Measurements from ENCODE around the gene MMEL1.
"Not testable (repeated sequence)": the region's sequence is repeated elsewhere in the genome, so short reads cannot be mapped to it uniquely, and the experiment has no call there.

Gene MMEL1

DNA sequence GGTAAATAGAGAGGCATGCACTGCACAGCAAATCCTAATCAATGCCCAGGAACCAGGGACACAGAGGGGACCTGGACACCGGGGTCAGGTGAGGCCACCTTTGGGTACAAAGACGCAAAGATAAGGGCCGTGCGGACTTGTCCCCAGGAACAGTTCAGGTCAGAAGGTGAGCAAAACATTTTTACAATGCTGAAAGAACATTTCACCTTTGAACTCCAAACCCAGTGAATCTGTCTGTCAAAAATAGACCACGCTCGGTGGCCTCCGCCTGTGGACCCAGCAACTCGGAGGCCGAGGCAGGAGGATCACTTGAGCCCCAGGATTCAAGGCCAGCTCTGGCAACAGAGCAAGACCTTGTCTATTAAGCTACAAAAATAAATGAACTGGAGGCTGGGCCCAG, 61.5 kb downstream of the MMEL1 start:
- DNase-seq = no peak

DNA sequence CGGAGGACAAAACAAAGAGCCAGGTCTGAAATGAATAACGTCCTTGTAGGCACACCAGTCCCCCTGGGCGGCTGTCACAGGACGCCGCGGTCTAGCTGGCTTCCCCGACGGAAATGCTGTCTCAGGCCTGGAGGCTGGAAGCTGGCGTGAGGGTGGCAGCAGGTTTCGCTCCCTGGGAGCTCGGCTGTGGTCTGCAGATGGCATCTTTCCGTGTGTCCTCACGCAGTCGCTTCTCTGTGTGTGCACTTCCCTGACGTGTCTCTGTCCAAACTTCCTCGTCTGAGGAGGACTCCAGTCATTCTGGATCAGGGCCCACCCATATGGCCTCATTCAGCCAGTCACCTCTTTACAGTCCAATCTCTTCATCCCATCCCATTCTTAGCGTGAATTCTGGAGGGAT, 62.5 kb downstream of the MMEL1 start:
- DNase-seq = no peak

DNA sequence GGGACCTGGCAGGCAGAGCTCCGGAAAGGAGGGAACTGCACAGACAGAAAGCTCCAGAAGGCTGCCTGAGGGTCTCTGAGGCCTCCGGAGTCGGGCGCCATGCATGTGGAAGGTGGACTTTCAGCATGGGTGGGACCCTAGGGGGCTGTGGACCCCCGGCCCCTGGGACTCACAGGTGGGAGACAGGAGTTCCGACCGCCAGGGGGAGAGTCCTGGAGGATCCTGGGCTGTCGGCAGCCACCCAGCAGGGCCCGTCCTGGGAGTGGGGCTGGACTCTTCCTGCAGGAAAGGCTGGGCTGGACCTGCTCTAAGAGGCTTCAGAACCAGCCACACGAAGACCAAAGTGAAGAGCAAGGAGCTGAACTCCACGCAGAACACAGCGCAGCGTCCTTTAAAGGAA, 63.1 kb downstream of the MMEL1 start:
- not testable (repeated sequence) for DNase-seq

DNA sequence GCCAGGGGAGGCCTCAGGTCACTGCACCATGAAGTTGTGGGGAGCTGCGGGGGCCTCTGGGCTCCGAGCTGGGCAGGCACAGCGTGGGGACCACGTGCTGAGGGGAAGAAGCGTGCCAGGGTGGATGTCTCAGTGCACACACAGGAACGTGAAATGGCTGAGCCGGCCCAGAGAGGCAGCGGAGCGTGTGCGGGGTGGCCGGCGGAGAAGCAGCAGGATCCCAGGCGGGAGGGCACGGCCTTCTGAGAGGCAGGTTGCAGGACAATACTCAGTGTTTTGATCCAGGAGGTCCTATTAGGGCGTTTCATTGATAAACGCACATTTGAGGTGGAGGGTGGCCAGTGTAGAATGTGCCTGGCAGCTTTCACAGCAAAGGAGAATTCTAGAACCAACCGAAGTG, 63.8 kb downstream of the MMEL1 start:
- DNase-seq = no peak

DNA sequence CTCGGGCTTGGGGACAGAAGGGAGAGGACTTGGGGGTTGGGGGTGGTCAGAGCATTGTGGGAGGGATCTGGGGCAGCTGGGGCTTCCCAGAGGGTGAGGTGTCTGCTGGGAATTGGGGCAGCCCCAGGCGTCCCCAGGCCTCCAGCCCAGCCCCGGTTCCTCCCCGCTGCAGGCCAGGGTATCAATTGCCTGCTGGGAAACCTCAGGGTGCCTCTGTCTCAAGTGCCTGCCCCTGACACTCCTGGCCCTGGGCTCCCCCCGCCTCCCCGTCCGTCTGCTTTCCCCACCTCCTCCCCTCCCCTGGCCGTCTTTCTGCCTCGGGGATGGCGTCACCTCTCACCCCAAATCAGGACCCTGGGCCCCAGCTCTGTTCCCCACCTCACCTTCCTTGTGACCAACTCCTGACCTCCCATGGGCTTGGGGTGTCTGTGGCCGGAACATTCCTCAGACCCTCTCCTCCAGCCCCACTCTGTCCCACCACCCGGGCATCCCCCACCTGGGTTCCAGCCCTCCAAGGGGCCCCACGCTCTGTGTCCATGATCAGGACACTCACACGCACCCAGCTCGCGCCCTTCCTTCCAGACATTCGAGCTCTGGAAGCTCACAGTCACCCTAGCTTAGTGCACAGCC, 64.5 kb downstream of the MMEL1 start:
- DNase-seq = not testable (repeated sequence)

DNA sequence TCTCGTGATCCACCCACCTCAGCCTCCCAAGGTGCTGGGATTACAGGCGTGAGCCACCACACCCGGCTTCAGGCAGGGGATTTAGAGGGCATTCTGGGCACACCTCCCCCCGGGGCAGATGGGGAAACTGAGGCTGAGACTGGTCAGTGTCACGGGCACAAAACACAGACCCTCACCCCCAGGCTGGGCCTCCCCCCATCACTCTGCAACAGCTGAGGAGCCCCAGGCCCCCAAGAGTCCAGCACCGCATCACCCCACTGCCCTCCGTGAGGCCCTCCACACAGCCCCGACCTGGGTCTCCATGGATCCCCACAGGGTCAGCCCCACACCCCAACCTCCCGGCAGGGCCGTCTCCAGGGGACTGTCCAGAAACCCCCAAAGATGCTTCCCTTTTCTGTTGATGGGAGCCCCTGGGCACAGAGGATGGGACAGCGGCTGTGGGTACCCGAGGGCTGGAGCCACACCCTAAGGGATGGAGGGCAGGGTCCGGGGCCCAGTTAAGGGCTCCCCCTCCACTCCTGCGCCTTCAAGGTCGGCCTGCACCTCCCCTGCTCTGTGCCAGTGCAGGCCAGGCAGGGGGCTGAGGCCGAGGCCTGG, 65.6 kb downstream of the MMEL1 start:
- DNase-seq = no peak

DNA sequence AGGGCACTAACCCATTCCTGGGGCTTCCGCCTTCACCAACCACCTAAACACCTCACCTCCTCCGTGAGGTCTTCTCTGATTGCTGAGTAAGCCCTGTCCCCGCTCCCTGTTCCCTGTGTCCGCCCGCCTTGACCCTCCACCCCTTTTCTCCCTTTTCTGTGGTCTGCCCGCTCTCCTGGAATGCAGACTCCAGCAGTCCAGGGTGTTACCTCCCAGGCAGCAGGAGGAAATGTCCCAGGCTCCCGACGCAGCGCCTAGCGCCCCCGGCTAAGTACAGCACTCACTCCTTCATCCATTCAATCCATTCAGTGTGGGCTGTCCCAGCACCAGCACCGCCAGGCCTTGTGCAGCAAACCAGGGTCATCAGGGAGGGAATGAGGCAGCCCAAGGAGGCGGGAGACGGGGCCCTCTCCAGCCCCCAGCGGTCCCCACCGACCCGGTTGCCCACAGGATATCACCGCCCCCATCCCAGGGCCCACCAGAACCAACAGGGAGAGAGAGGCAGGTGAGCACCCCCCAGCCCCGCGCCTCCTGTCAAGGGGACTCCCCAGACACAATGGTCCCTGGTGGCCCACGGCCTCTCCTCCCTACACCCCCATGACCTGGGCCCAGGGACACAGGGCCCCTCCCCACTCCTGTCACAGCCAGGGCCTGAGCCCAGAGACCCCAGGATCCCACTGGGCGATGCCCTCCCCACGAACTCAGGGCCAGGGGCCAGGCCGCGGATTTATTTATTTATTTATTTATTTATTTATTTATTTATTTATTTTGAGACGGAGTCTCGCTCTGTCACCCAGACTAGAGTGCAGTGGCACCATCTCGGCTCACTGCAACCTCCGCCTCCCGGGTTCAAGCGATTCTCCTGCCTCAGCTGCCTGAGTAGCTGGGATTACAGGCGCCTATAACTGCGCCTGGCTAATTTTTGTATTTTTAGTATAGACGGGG, 66.4 kb downstream of the MMEL1 start:
- DNase-seq = no peak

DNA sequence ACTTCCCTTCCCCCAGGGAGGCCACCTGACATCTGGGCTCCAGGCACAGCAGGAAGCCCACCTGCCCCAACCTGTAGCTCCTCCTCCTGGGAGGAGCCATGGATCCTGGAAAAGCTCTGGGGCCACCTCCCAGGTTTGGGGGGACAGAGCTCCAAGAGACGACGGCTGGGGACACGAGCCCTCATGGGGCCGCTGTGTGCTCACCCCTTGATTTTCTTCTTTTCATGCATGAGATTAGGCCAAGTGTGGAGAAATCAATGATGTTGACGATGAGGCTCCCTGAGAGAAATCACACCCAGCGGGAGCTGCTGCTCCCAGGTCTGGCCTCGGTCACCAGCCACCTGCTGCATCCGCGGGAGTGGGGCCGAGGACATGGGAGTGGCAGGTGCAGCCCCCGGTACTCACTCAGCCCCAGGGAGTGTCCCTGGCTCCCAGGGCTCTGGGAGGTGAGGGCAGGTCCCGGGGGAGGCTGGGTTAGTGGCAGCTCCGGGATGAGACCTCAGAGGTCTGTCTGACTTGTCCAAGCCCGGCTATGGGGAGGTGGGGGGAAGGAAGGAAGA, 67.9 kb downstream of the MMEL1 start:
- peak; percentile 25 for DNase-seq

DNA sequence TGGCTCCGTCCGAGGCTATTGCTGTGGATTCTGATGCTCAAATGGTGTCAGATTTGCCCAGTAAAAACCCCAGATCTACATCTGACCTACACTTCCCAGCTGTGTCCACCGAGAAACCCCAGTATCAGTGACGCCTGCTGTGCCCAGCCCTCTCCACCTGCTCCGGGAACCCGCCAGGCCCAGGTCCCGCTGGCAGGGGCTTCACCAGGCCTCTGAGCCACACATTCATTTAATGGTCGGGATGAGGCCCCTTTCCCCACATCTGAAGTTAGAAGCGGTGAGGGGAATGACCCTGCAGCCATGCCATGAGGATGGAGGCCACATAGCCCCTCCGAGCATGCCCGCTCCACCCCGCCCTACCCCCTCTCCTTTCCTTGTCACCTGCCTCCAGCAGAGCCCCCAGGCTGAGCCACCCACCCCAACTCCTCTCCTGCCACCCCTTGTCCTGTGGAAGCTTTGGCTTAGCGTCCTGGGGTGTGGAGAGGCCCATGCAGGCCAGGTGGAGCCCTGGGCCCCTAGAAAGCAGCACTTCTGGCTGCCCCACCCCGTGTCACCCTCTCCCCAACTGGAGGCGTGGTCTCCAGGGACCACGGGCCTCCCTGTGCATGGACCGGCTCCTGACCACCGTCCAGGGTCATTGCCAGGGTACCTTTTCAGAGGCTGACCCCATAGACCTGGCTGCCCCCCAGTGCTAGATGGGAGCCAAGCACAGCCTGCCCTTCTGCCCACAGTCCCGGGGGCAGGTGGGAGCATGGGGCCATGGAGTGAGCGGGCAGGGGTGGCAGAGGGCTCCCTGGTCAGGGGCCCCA, 68.6 kb downstream of the MMEL1 start:
- DNase-seq = no peak

DNA sequence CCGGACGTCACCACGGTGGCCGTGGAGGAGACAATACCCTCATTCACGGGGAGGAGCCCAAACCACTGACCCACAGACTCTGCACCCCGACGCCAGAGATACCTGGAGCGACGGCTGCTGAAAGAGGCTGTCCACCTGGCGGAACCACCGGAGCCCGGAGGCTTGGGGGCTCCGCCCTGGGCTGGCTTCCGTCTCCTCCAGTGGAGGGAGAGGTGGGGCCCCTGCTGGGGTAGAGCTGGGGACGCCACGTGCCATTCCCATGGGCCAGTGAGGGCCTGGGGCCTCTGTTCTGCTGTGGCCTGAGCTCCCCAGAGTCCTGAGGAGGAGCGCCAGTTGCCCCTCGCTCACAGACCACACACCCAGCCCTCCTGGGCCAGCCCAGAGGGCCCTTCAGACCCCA, 69.6 kb downstream of the MMEL1 start:
- DNase-seq = no peak

DNA sequence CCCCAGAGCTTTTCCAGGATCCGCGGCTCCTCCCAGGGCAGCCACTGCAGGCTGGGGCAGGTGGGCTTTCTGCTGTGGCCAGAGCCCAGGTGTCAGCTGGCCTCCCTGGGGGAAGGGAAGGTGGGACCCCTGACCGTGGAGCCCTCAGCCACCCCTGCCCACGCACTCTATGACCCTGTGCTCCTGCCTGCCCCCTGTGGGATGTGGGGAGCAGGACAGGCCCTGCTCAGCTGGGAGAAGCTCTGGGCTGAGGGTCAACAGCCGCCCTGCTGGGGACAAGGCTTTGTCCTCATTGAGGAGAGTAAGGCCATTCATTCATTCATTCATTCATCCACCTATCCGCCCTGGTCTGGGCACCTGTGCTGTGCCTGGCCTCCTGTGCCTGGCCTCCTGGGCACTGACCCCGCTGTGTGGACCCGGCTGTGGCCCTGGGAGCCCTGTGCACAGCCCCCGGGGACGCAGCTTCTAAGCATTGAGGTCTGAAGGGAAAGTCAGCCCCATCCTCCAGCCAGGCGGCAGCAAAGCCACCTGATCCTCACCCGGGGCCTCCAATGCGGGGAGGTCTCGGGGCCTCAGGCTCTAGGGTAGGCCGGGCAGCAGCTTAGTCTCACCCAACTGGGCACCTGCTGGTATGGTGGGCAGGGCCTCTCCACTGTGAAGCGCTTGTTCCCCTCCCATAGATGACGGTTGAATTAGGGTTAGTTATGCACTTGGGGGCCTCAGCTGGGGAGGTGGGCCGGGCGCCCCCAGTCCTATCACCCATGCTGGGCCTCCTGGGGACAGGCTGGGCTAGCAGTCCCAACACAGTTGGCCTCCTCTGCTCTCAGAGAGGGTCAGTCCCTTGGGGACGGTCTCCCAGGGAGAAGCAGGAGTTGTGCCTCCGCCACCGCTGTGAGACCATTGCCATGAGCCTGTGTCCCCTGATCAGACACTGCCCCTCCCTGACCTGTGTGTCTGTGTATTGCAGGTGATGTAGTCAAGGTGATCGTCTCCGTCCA, 70.6 kb downstream of the MMEL1 start:
- no peak for DNase-seq

DNA sequence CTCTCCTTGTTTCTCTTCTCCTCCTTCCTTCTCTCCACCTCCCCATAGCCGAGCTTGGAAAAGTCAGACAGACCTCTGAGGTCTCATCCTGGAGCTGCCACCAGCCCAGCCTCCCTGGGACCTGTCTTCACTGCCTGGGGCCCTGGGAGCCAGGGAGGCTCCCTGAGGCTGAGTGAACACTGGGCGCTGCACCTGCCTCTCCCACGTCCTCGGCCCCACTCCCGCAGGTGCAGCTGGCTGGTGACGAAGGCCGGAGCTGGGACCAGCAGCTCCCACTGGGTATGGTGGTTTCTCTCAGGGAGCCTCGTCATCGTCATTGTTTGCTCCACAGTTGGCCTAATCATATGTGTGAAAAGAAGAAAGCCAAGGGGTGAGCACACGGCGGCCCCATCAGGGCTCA, 71.4 kb downstream of the MMEL1 start:
- peak; percentile 18 for DNase-seq

DNA sequence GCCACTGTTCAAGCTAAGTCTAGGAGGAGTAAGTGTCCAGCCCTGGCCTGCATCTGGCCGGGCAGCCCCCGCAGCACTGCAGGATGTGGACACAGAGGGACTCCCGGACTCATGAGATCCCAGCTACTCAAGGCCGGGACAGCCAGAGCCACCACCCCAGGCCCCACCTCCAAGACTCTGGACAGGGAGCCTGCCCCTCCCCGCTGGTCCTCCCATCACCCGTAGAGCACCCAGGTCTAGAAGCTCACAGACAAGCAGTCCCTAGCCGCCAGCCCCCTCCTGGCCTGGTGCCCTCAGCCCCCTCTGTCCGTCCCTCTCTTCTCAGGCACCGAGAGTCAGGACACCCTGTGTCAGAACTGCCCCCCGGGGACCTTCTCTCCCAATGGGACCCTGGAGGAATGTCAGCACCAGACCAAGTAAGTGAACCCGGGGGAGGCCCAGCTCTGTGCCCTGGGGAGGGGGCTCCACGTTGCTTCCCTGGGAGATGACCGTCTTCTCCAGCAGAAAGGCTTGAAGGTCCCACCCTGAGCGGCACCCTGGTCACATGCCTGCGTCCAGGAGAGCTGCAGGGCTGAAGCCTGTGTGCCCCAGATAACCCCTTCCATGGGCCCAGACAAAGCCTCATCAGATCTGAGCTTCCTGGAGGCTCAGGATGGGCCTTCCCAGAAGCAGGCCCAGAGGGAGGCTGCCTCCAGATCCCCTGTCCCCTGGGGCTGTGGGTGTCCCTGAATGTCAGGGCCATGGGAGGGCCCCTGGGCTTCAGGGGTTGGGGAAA, 72.3 kb downstream of the MMEL1 start:
- DNase-seq = no peak

DNA sequence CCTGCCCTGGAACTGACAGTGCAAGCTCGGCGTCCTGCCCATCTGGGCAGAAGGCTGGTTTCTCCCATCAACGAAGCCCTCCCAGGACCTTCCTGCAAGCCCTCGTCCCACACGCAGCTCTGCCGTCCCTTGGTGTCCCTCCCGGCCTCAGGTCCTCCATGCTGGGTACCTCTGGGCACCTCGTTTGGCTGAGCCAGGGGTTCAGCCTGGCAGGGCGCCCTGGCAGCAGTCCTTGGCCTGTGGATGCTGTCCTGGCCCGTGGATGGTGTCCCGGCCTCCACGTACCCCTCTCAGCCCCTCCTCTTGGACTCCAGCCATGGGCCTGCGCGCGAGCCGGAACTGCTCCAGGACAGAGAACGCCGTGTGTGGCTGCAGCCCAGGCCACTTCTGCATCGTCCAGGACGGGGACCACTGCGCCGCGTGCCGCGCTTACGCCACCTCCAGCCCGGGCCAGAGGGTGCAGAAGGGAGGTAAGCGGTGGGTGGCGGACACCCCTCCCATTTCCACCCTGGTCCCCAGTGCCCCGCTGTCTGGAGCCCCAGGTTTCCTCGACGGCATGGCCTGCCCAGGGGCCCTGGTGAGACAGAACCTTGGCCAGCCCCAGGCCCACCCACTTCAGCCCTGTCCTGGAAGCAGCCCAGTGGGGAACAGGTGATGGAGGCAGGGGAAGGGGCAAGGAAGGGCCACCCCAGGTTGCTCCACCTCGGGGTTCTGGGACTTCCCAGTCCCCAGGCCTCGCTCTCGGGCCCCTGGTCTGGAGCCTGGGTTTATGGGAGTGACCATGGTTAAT, 73.1 kb downstream of the MMEL1 start:
- no peak for DNase-seq

DNA sequence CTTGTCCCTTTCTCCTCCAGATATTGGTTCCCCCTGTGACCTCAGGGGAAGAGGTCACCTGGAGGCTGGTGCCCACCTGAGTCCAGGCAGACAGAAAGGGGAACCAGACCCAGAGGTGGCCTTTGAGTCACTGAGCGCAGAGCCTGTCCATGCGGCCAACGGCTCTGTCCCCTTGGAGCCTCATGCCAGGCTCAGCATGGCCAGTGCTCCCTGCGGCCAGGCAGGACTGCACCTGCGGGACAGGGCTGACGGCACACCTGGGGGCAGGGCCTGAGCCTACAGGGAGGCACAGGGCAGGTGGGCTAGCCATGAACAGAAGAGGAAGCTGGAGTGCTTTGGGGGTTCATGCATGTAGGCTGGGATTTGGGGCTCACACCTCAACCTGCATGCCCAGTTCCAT, 74.0 kb downstream of the MMEL1 start:
- DNase-seq = no peak

DNA sequence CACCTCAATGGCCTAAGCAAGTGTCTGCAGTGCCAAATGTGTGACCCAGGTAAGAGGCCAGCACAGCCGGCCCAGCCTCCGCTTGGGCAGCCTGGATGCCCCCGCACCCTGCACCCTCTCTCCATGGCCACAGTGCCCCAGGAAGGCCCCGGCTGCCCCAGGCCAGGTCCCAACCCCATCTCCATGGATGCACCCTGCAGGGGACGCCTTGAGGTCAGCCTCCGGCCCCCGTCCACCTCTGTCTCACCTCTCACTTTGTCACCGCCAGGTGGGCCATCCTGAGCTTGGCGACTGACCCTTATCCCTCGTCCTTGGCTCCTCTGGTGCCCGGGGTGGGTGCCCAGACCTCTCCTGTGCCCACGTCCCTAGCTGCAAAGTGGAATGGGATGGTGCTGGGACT, 74.4 kb downstream of the MMEL1 start:
- DNase-seq = no peak

DNA sequence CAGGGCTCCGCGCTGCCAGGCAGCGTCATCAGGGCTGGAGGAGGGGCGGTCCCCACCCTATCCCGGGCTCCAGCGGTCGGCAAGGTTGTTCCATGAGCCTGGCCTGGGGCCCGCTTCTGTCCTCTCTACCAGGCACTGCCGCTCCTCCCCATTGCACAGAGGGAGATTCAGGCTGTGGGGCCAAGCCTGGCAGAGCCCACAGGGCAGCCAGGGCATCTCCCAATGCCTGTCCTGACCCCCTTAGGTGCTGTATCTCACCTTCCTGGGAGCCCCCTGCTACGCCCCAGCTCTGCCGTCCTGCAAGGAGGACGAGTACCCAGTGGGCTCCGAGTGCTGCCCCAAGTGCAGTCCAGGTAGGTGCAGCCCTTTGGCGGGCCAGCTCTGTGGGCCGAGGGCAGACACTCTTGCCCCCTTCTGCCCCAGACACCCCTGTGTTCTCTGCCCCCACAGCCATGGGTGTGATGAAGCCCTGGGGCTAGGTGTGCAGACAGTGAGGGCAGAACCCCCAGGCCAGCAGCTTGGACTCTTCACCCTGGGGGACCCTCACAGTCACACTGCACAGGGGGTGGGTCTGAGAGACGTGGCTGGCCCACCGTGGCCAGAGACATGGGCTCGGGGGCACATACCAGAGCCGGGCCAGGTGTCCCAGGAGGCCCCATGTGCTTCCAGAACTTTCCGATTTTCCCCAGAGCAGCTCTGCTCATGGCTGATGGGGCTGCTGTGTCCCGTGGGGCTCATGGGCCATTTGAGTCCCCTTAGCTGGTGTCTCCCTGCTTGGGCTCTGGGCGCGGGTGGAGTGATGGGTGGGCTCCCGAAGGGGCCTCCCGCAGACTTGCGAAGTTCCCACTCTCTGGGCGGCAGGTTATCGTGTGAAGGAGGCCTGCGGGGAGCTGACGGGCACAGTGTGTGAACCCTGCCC, 75.1 kb downstream of the MMEL1 start:
- no peak for DNase-seq

DNA sequence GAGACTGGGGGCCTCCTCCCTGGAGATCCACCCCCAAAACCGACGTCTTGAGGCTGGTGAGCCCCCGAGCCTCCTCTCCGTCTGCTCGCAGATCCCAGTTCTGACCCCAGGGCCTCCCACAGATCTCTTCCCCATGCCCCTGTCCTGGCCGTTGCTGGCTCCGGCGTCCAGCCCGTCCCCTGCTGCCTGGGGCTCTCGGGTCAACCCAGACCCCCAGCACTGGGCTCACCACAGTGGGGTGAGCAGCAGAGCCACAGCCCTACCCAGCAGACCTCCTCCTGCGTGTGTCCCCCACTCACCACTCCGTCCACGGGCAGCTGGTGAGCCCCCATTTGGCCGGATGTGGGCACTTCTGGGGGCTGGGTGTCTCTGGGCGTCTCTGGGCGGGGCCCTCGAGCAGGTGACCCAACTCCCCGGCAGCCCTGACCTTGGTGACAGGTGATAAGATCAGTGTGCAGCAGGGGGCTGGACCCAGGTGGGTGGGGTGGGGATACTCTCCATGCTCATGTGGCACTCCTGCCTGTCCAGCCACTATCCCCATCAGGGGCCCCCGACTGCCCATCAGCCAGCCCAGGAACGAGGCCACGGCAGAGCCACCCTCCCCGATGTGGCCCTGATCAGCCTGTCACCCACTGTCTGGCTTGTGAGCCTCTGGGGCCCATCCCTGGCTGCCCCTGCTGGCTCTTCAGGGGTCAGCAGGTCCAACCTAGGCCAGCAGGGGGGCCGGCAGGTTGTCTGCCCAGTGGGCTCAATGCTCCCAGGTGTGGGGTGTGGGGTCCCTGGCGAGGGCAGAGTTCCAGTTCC, 75.9 kb downstream of the MMEL1 start:
- DNase-seq = no peak
